H1 (cell line): Measurements from ENCODE around the gene RUVBL2. TPM values are rescaled to one million over a fixed set of nuclear protein-coding genes. Genes with fewer than 3 reads are reported as not detected.

Experiments
- CTCF ChIA-PET: fragments of 300-600 bp; sonication (Branson Sonifier 250); formaldehyde crosslinking; loops from one replicate; lab custom pipeline; 2021; ENCODE audit not compliant: partially characterized antibody; lab: Charles Lee
- POLR2A ChIA-PET: fragments of 300-600 bp; sonication (Branson Sonifier 250); formaldehyde crosslinking; loops from one replicate; lab custom pipeline; 2021; ENCODE audit warnings: inconsistent platforms; ENCODE audit not compliant: partially characterized antibody; lab: Charles Lee
- DNase-seq, 2 experiments: peaks; one replicate each; pipeline versions ENCODE4 v3.0.0 to v3.0.0-alpha.2; 2010 to 2022; ENCODE audit warnings: low spot score in 2 of 2, low read depth in 1 of 2, mixed read lengths in 1 of 2
- FAIRE-seq: peaks from 2 replicates; lab custom pipeline; 2011; peaks lifted over from hg19 to GRCh38; lab: Jason Lieb, UNC
- H2AFZ ChIP-seq: 2 replicates; pipeline ENCODE4 v1.8.1; 2012; ENCODE audit warnings: low read length, inconsistent platforms
- H2AK5ac ChIP-seq: 2 replicates; pipeline ENCODE4 v1.6.1; 2013; ENCODE audit warnings: low read depth, low read length
- H2BK120ac ChIP-seq: replicated peaks from 2 replicates; pipeline ENCODE3; 2013; ENCODE audit warnings: low read depth, low read length, inconsistent platforms
- H2BK12ac ChIP-seq: 2 replicates; pipeline ENCODE4 v1.6.1; 2013; ENCODE audit warnings: low read depth, low read length
- H2BK15ac ChIP-seq: 2 replicates; pipeline ENCODE4 v1.6.1; 2013; ENCODE audit warnings: low read length
- H2BK20ac ChIP-seq: 2 replicates; pipeline ENCODE4 v1.6.1; 2013; ENCODE audit warnings: low read length
- H2BK5ac ChIP-seq: 2 replicates; pipeline ENCODE4 v1.6.1; 2013; ENCODE audit warnings: low read depth, low read length
- H3K14ac ChIP-seq: 2 replicates; pipeline ENCODE4 v1.6.1; 2013; ENCODE audit warnings: inconsistent platforms; ENCODE audit not compliant: insufficient read length
- H3K18ac ChIP-seq: 2 replicates; pipeline ENCODE4 v1.6.1; 2013; ENCODE audit warnings: low read length; ENCODE audit errors: extremely low read depth
- H3K23ac ChIP-seq: 2 replicates; pipeline ENCODE4 v1.6.1; 2013; ENCODE audit warnings: inconsistent platforms; ENCODE audit not compliant: insufficient read length
- H3K23me2 ChIP-seq: 2 replicates; pipeline ENCODE4 v1.6.1; 2013; ENCODE audit warnings: low read depth, low read length
- H3K27ac ChIP-seq: 2 replicates; pipeline ENCODE4 v1.6.1; 2011; ENCODE audit warnings: low read depth, low read length, inconsistent platforms
- H3K27me3 ChIP-seq, 4 experiments: replicated peaks in 1 of 4; 1 replicate in 1 of 4; 2 replicates in 3 of 4; pipeline versions ENCODE4 v1.6.1 to v1.8.1; 2011 to 2013; ENCODE audit warnings: low read length in 3 of 4, mild to moderate bottlenecking in 3 of 4, inconsistent platforms in 2 of 4, mixed read lengths in 2 of 4, moderate library complexity in 1 of 4; ENCODE audit not compliant: control insufficient read depth in 3 of 4, insufficient read depth in 3 of 4; ENCODE audit errors: extremely low read depth in 1 of 4
- H3K36me3 ChIP-seq, 4 experiments: 2 replicates each; pipeline versions ENCODE4 v1.6.1 to v1.8.1; 2011 to 2013; ENCODE audit warnings: mild to moderate bottlenecking in 4 of 4, low read length in 3 of 4, moderate library complexity in 2 of 4, control low read depth in 1 of 4, inconsistent platforms in 1 of 4; ENCODE audit not compliant: insufficient read depth in 4 of 4, control insufficient read depth in 2 of 4
- H3K4ac ChIP-seq: replicated peaks from 2 replicates; pipeline ENCODE3; 2013; ENCODE audit warnings: low read length, low read depth, mixed read lengths, inconsistent platforms; ENCODE audit not compliant: insufficient read length
- H3K4me1 ChIP-seq, 4 experiments: replicated peaks in 1 of 4; 1 replicate in 1 of 4; 2 replicates in 3 of 4; pipeline versions ENCODE4 v1.6.1 to v1.8.1; 2011 to 2013; ENCODE audit warnings: low read length in 3 of 4, inconsistent platforms in 2 of 4, mixed read lengths in 1 of 4; ENCODE audit not compliant: insufficient read depth in 4 of 4, control insufficient read depth in 3 of 4
- H3K4me2 ChIP-seq, 2 experiments: 2 replicates each; pipeline versions ENCODE4 v1.6.1 to v1.8.1; 2011 to 2013; ENCODE audit warnings: low read depth in 2 of 2, low read length in 2 of 2, control low read depth in 1 of 2, inconsistent platforms in 1 of 2, mild to moderate bottlenecking in 1 of 2; ENCODE audit not compliant: insufficient read depth in 1 of 2
- H3K4me3 ChIP-seq, 4 experiments: fragments of 200-600, 300-600 bp in 1 of 4; sonication (generic), shearing (Covaris generic), sonication (Bioruptor Twin) in 1 of 4; 2 replicates each; pipeline versions ENCODE4 v1.5.1 to v1.8.1; 2011 to 2016; ENCODE audit warnings: low read length in 4 of 4, low read depth in 3 of 4, control low read depth in 2 of 4, inconsistent platforms in 2 of 4, mild to moderate bottlenecking in 2 of 4, mixed read lengths in 1 of 4, moderate library complexity in 1 of 4; ENCODE audit not compliant: insufficient read depth in 2 of 4; ENCODE audit errors: extremely low read depth in 1 of 4
- H3K56ac ChIP-seq: replicated peaks from 2 replicates; pipeline ENCODE3; 2013; ENCODE audit warnings: low read depth, mild to moderate bottlenecking, mixed read lengths, low read length, inconsistent platforms; ENCODE audit not compliant: insufficient read length
- H3K79me1 ChIP-seq: 2 replicates; pipeline ENCODE4 v1.6.1; 2013; ENCODE audit warnings: low read depth, low read length, control low read depth
- H3K79me2 ChIP-seq, 2 experiments: 2 replicates each; pipeline versions ENCODE4 v1.6.1 to v1.8.1; 2012 to 2013; ENCODE audit warnings: low read length in 2 of 2, mild to moderate bottlenecking in 2 of 2, inconsistent platforms in 1 of 2; ENCODE audit not compliant: insufficient read depth in 2 of 2, control insufficient read depth in 1 of 2
- H3K9ac ChIP-seq, 4 experiments: replicated peaks in 1 of 4; 1 replicate in 1 of 4; 2 replicates in 3 of 4; pipeline versions ENCODE4 v1.6.1 to v1.8.1; 2011 to 2013; ENCODE audit warnings: low read depth in 3 of 4, low read length in 3 of 4, control low read depth in 2 of 4, mild to moderate bottlenecking in 2 of 4, moderate library complexity in 2 of 4, inconsistent platforms in 1 of 4; ENCODE audit errors: extremely low read depth in 1 of 4
- H3K9me3 ChIP-seq, 2 experiments: 2 replicates each; pipeline versions ENCODE4 v1.6.1 to v1.8.1; 2012 to 2013; ENCODE audit warnings: mild to moderate bottlenecking in 2 of 2, moderate library complexity in 2 of 2, control low read depth in 1 of 2, inconsistent platforms in 1 of 2, low read depth in 1 of 2, low read length in 1 of 2, mixed read lengths in 1 of 2; ENCODE audit not compliant: insufficient read depth in 2 of 2
- H4K20me1 ChIP-seq, 2 experiments: replicated peaks in 1 of 2; 2 replicates each; pipeline versions ENCODE3 to v1.8.1; 2011 to 2013; ENCODE audit warnings: inconsistent platforms in 2 of 2, low read length in 2 of 2, mild to moderate bottlenecking in 1 of 2; ENCODE audit not compliant: insufficient read depth in 2 of 2, control insufficient read depth in 1 of 2
- H4K5ac ChIP-seq: 2 replicates; pipeline ENCODE4 v1.6.1; 2013; ENCODE audit warnings: low read length, low read depth, mixed read lengths, inconsistent platforms; ENCODE audit not compliant: insufficient read length
- H4K8ac ChIP-seq: 2 replicates; pipeline ENCODE4 v1.8.0; 2013; ENCODE audit warnings: mild to moderate bottlenecking, moderate library complexity, low read length, inconsistent platforms; ENCODE audit not compliant: insufficient read depth; ENCODE audit errors: extremely low read depth
- H4K91ac ChIP-seq: replicated peaks from 2 replicates; pipeline ENCODE3; 2013; ENCODE audit warnings: low read length, mixed read lengths, inconsistent platforms; ENCODE audit not compliant: insufficient read length
- BCL11A ChIP-seq, 2 experiments: IDR thresholded peaks; one replicate each; pipeline ENCODE4 v1.6.1; 2011; ENCODE audit warnings: low read depth in 2 of 2, low read length in 2 of 2, mild to moderate bottlenecking in 2 of 2
- CTBP2 ChIP-seq: IDR thresholded peaks from 2 replicates; pipeline ENCODE4 v1.7.0; 2011; ENCODE audit warnings: borderline replicate concordance, mild to moderate bottlenecking, moderate library complexity, mixed read lengths, low read length; ENCODE audit not compliant: insufficient read depth, insufficient read length
- KDM5A ChIP-seq: fragments of 200-600 bp; IDR thresholded peaks from 2 replicates; pipeline ENCODE4 v1.7.1; 2012; ENCODE audit warnings: mild to moderate bottlenecking, low read length, inconsistent platforms, mixed read lengths
- MAFK ChIP-seq: IDR thresholded peaks from 2 replicates; pipeline ENCODE4 v1.6.1; 2012; ENCODE audit warnings: low read depth, mild to moderate bottlenecking, improper control_type of control experiment, low read length
- POLR2AphosphoS5 ChIP-seq: IDR thresholded peaks from 2 replicates; pipeline ENCODE4 v1.6.1; 2011; ENCODE audit warnings: low read depth, low read length
- RNF2 ChIP-seq: fragments of 200-900, 300-1000 bp; sonication (generic); IDR thresholded peaks from 2 replicates; pipeline ENCODE4 v1.7.1; 2016; ENCODE audit warnings: borderline replicate concordance, low read depth, mild to moderate bottlenecking, antibody characterized with exemption, low read length; ENCODE audit not compliant: poor library complexity, severe bottlenecking; ENCODE audit errors: missing control alignments
- SIN3A ChIP-seq, 2 experiments: IDR thresholded peaks in 1 of 2; conservative IDR thresholded peaks in 1 of 2; 2 replicates each; pipeline ENCODE4 v1.6.1; 2011 to 2012; ENCODE audit warnings: low read length in 2 of 2, improper control_type of control experiment in 1 of 2, low read depth in 1 of 2, mild to moderate bottlenecking in 1 of 2
- SP1 ChIP-seq: IDR thresholded peaks from 2 replicates; pipeline ENCODE4 v1.6.1; 2011; ENCODE audit warnings: low read depth, low read length
- SP2 ChIP-seq: IDR thresholded peaks from 2 replicates; pipeline ENCODE4 v1.6.1; 2012; ENCODE audit warnings: mild to moderate bottlenecking, low read length, inconsistent platforms
- WGBS, 2 experiments: shearing (Covaris generic) in 1 of 2; methylation state at CpG; one replicate each; pipeline versions ENCODE4 v1.1.6 to v1.1.7; 2013 to 2015; ENCODE audit warnings: low lambda C conversion rate in 2 of 2, mixed read lengths in 2 of 2, inconsistent platforms in 1 of 2, low coverage in 1 of 2, missing lambda C conversion rate in 1 of 2; ENCODE audit not compliant: insufficient replicate concordance in 2 of 2, insufficient coverage in 1 of 2, insufficient read length in 1 of 2; ENCODE audit errors: extremely low coverage in 1 of 2, missing lambda C conversion rate in 1 of 2; 5-methylcytosine and 5-hydroxymethylcytosine counted together
- polyA plus RNA-seq, 7 experiments: library from polyadenylated mRNA; depleted of rRNA in 3 of 7; stranded (reverse) in 5 of 7; unstranded in 2 of 7; fragments of >200 nt in 5 of 7; fragments of 200-250 nt in 2 of 7; gene quantifications; 1 replicate in 5 of 7; 2 replicates in 1 of 7; 4 replicates in 1 of 7; pipeline versions ENCODE4 v1.2.1 to v1.2.3, GENCODE V29; 2011 to 2013; ENCODE audit warnings: missing spikeins in 2 of 7, mixed read lengths in 2 of 7
- total RNA-seq: library from RNA; stranded (reverse); fragmentation: NEBNext Ultra II Directional; extraction: Animal tissue kit (Norgen Biotek cat#: 25700); gene quantifications from 2 replicates; pipeline ENCODE4 v1.2.1, GENCODE V29; 2021
- TF ChIP-seq, protein P1 (sequence below): IDR thresholded peaks from 2 replicates; pipeline ENCODE4 v1.6.1; 2012; ENCODE audit warnings: low read length, inconsistent platforms

Gene RUVBL2
- total and polyA plus RNA-seq, 2 of the 8 experiments (the other 6 are each of a cell fraction or from before 2014, with no cell fraction given) = 152 to 247 TPM

DNA sequence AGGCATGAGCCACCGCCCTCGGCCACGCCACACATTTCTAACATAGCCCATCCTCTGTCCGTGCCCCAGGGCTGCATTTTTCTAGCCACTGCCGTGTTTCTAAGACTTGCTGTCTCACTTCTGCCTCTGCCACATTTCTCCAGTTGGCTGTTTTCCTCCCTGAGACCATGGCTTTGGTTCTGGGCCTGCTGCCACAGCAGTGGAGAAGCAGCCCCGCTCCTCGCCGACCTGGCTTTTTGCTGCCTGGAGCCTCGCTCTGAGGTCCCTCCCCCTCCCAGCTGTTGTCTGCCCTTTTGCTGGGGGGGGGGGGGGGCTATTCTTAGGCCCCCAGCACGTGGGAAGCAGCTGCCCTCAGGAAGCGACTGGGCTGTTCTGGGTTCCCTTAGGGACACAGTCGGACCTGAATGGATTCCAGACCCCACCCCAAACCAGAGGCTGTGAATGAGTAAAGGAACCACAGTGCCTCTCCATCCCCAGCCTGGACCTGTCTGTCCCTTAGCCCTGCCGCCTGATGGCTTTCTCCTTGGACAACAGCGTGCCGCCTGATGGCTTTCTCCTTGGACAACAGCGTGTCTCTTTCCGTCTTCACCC, 3.9 kb upstream of the RUVBL2 start:
- H2BK15ac ChIP-seq = no peak overlapping the region
- no peak overlapping the region for H3K14ac ChIP-seq
- no peak overlapping the region for H3K9ac ChIP-seq
- H3K4me3 ChIP-seq = no peak overlapping the region
- H2BK20ac ChIP-seq = no peak overlapping the region
- H4K91ac ChIP-seq = no peak overlapping the region
- no peaks in the 10 kb centered on the region for H3K9me3 ChIP-seq
- H3K36me3 ChIP-seq = peaks cover 3 to 21% (median 9%) of the 10 kb centered on the region in 4 experiments; a peak in 5 of 8 replicates
- POLR2A ChIA-PET = interaction anchor here (0.6 kb wide), 1 partner anchor 26 kb away, joined by 3 read pairs; no protein-coding TSS in a partner anchor
- H3K79me1 ChIP-seq = peaks cover 8% of the 10 kb centered on the region
- H2BK120ac ChIP-seq = no peak overlapping the region
- H3K56ac ChIP-seq = no peak overlapping the region
- no peak overlapping the region; the same call in 1 of the 2 replicates for H4K8ac ChIP-seq
- H2BK5ac ChIP-seq = no peak overlapping the region
- WGBS, 2 experiments = 92% methylated on average over 14 of the region's 17 CpGs; no CpG with 5 or more reads in 1 of the 2 experiments
- FAIRE-seq (no peak), DNase-seq (no peak)
- no peak overlapping the region for H2AFZ ChIP-seq
- H3K27me3 ChIP-seq = no peaks in the 10 kb centered on the region
- no peak overlapping the region for H3K27ac ChIP-seq
- peaks cover 5 to 15% of the 10 kb centered on the region in 2 experiments; a peak in 3 of 4 replicates for H3K79me2 ChIP-seq
- H2BK12ac ChIP-seq = no peak overlapping the region
- peaks cover 0 to 3% (median 0%) of the 10 kb centered on the region in 4 experiments; a peak in 2 of 7 replicates for H3K4me1 ChIP-seq
- no peak overlapping the region for H2AK5ac ChIP-seq
- no peak overlapping the region for H4K5ac ChIP-seq
- CTCF ChIA-PET = interaction anchor here (1.1 to 2.9 kb wide), 4 partner anchors 8 to 19 kb away, joined by 3 to 13 read pairs (median 3); no protein-coding TSS in a partner anchor
- no peak overlapping the region for H3K23ac ChIP-seq
- H3K23me2 ChIP-seq = peaks cover 8% of the 10 kb centered on the region; the same call in 1 of the 2 replicates
- H3K18ac ChIP-seq = no peak overlapping the region
- H3K4ac ChIP-seq = no peak overlapping the region
- H4K20me1 ChIP-seq = peaks cover 0 to 10% of the 10 kb centered on the region in 2 experiments
- no peak overlapping the region; a peak in 1 of 4 replicates for H3K4me2 ChIP-seq
- TF ChIP-seq RNF2 = no peak
- no peak for TF ChIP-seq MAFK
- no peak for TF ChIP-seq CTBP2
- TF ChIP-seq POLR2AphosphoS5 = no peak
- TF ChIP-seq SP1 = no peak
- no peak for TF ChIP-seq KDM5A
- TF ChIP-seq, protein P1, sequence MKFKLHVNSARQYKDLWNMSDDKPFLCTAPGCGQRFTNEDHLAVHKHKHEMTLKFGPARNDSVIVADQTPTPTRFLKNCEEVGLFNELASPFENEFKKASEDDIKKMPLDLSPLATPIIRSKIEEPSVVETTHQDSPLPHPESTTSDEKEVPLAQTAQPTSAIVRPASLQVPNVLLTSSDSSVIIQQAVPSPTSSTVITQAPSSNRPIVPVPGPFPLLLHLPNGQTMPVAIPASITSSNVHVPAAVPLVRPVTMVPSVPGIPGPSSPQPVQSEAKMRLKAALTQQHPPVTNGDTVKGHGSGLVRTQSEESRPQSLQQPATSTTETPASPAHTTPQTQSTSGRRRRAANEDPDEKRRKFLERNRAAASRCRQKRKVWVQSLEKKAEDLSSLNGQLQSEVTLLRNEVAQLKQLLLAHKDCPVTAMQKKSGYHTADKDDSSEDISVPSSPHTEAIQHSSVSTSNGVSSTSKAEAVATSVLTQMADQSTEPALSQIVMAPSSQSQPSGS = no peak
- TF ChIP-seq BCL11A (IDR thresholded peaks at IDR 0.05; ENCODE audit: low read depth in 2 of 2, low read length in 2 of 2) = no peak
- no peak for TF ChIP-seq SP2
- no peak for TF ChIP-seq SIN3A (conservative IDR thresholded peaks at IDR 0.05 in 1 of 2, IDR thresholded peaks at IDR 0.05 in 1 of 2; ENCODE audit: low read depth in 1 of 2, low read length in 2 of 2)
